Kidney epithelial cell (primary cell): ENCODE data around the gene PREPL. TPM values are rescaled to one million over a fixed set of nuclear protein-coding genes. Genes with fewer than 3 reads are reported as not detected.
"Not testable (repeated sequence)": the region's sequence is repeated elsewhere in the genome, so short reads cannot be mapped to it uniquely, and the experiment has no call there.

Source experiments
- DNase-seq: peaks from one replicate; pipeline ENCODE4 v3.0.0-alpha.2; 2010; ENCODE audit warnings: low read depth
- H3K27me3 ChIP-seq: 2 replicates; pipeline ENCODE4 v1.6.0; 2011; ENCODE audit warnings: low read length; ENCODE audit not compliant: control insufficient read depth, insufficient read depth
- H3K36me3 ChIP-seq: 2 replicates; pipeline ENCODE4 v1.5.1; 2011; ENCODE audit warnings: low read length; ENCODE audit not compliant: control insufficient read depth, insufficient read depth
- H3K4me3 ChIP-seq: 2 replicates; pipeline ENCODE4 v1.5.1; 2011; ENCODE audit warnings: low read depth, mild to moderate bottlenecking, control low read depth, low read length
- CTCF ChIP-seq: IDR thresholded peaks from 2 replicates; pipeline ENCODE4 v1.5.1; 2011; ENCODE audit warnings: mild to moderate bottlenecking, moderate library complexity, low read length, control low read depth, inconsistent platforms; ENCODE audit not compliant: insufficient read depth, poor library complexity, severe bottlenecking
- total RNA-seq: library from RNA; depleted of rRNA; stranded (reverse); fragments of >200 nt; gene quantifications from 2 replicates; pipeline ENCODE4 v1.2.3, GENCODE V29; 2015

PREPL gene
- total RNA-seq, 1 donor from 2014 or later: 22.7 TPM

- Histone ChIP-seq H3K4me3 (no peak overlapping the region), H3K36me3 (no peaks in the 10 kb centered on the region), H3K27me3 (no peaks in the 10 kb centered on the region)
- no peak for TF ChIP-seq CTCF
- DNase-seq: no peak
Measured at GRCh38 chr2:44388877-44389276, 27.6 kb upstream of the PREPL start.

DNA sequence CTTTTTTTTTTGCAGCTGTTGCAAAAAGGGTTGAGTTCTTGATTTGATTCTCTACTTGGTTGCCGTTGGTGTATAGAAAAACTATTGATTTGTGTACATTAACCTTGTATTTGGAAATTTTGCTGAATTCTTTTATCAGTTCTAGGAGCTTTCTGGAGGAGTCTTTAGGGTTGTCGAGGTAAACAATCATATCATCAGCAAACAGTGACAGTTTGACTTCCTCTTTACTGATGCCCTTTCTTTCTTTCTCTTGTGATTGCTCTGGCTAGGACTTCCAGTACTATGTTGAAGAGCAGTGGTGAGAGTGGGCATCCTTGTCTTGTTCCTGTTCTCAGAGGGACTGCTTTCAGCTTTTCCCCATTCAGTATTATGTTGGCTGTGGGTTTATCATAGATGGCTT is 23.9 kb upstream of the PREPL start:
- not testable (repeated sequence) for H3K27me3 ChIP-seq, DNase-seq, H3K4me3 ChIP-seq, H3K36me3 ChIP-seq

GRCh38 chr2:44377486-44377885 is 16.2 kb upstream of the PREPL start:
- no peak overlapping the region for H3K4me3 ChIP-seq
- no peak for TF ChIP-seq CTCF

GRCh38 chr2:44372246-44372645 is 11.0 kb upstream of the PREPL start:
- DNase-seq: no peak
- Histone ChIP-seq H3K36me3 (no peaks in the 10 kb centered on the region), H3K4me3 (no peak overlapping the region), H3K27me3 (no peaks in the 10 kb centered on the region)
- no peak for TF ChIP-seq CTCF

More at GRCh38 chr2:44377486-44377885, 16.2 kb upstream of the PREPL start:
- Histone ChIP-seq H3K27me3 (no peaks in the 10 kb centered on the region), H3K36me3 (no peaks in the 10 kb centered on the region)
- no peak for DNase-seq

- Histone ChIP-seq H3K36me3 (no peaks in the 10 kb centered on the region), H3K4me3 (no peak overlapping the region), H3K27me3 (no peaks in the 10 kb centered on the region)
- TF ChIP-seq CTCF: no peak
- no peak for DNase-seq
Measured at GRCh38 chr2:44371445-44371844, 10.2 kb upstream of the PREPL start.

GRCh38 chr2:44369392-44369791 is 8.1 kb upstream of the PREPL start:
- no peak for DNase-seq
- Histone ChIP-seq H3K27me3 (no peaks in the 10 kb centered on the region), H3K4me3 (no peak overlapping the region), H3K36me3 (no peaks in the 10 kb centered on the region)
- TF ChIP-seq CTCF: no peak
